K562 (cell line): ENCODE results near the gene NPPC. TPM values are rescaled to one million over a fixed set of nuclear protein-coding genes. Genes with fewer than 3 reads are reported as not detected.

ENCODE experiments used
- FUS ChIP-seq: fragments of 200-400 bp; formaldehyde crosslinking; optimal IDR thresholded peaks from 2 replicates; pipeline ENCODE3; 2017; ENCODE audit warnings: low read depth, low read length
- polyA plus RNA-seq, 8 experiments: library from polyadenylated mRNA; depleted of rRNA in 4 of 8; stranded (reverse) in 5 of 8; unstranded in 3 of 8; fragments of >200 nt; fragmentation: Nextera tagmentation in 2 of 8; fragmentation: Illumina TruSeq in 1 of 8; extraction: Ambion mirVana in 2 of 8; extraction: Trizol in 1 of 8; gene quantifications; 2 replicates each; pipeline versions ENCODE4 v1.2.1 to v1.2.3, GENCODE V29; 2011 to 2014; ENCODE audit warnings: inconsistent platforms in 1 of 8, missing spikeins in 1 of 8
- total RNA-seq, 7 experiments: library from RNA; depleted of rRNA in 6 of 7; stranded (reverse); fragments of >200 nt in 6 of 7; fragmentation: Illumina TruSeq in 2 of 7; extraction: Trizol in 2 of 7; gene quantifications; 2 replicates each; pipeline versions ENCODE4 v1.2.1 to v1.2.3, GENCODE V29; 2011 to 2021; ENCODE audit warnings: low replicate concordance in 1 of 7
- TF ChIP-seq, protein P1 (sequence below): sonication (generic); formaldehyde crosslinking; IDR thresholded peaks from 2 replicates; pipeline ENCODE4 v1.8.0; 2022; ENCODE audit warnings: mild to moderate bottlenecking, missing genetic modification reagents
- TF ChIP-seq, protein P2 (sequence below): IDR thresholded peaks from 2 replicates; pipeline ENCODE4 v1.6.1; 2011; ENCODE audit warnings: borderline replicate concordance, low read depth, mild to moderate bottlenecking, moderate library complexity, low read length; ENCODE audit not compliant: insufficient read depth, poor library complexity, severe bottlenecking

NPPC gene
- total and polyA plus RNA-seq, 9 of the 15 experiments (the other 6 are each of a cell fraction or from before 2014, with no cell fraction given) = not detected

DNA sequence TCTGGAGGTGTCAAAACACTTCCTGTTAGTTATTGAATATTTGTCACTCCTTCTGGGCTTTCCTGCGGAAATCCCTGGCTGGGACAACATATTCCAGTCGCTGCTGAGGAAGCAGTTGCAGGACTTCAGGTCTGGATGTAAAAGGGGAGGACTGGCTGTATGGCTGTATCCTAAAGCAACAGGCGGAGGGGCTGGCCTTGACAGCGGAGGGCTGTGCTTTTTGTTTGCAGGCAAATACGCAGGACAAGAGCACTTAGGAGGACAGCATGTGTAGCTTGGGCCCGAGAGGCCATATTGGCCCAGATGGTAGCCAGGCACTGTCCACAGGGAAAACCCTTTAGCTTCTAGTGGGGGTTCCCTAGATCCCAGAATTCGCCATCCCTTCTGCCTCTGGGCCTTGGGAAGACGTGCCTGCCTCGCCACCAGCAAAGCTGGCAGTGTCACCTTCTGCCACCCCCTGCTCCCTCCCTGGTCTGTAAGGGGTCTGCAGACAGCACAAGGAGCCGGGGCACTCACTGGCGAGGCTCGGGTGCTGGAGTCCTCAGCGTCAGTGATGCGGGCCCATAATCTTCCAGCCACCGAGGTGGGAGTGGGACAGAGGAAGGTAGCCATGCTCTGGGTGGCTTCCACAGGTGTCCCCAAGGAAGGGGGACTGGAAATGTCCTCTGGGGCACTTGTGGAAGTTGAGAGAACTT is 6.7 kb downstream of the NPPC start (continued):
- TF ChIP-seq, protein P1, sequence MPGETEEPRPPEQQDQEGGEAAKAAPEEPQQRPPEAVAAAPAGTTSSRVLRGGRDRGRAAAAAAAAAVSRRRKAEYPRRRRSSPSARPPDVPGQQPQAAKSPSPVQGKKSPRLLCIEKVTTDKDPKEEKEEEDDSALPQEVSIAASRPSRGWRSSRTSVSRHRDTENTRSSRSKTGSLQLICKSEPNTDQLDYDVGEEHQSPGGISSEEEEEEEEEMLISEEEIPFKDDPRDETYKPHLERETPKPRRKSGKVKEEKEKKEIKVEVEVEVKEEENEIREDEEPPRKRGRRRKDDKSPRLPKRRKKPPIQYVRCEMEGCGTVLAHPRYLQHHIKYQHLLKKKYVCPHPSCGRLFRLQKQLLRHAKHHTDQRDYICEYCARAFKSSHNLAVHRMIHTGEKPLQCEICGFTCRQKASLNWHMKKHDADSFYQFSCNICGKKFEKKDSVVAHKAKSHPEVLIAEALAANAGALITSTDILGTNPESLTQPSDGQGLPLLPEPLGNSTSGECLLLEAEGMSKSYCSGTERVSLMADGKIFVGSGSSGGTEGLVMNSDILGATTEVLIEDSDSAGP (CRISPR knock-in tag) = no peak
- TF ChIP-seq, protein P2, sequence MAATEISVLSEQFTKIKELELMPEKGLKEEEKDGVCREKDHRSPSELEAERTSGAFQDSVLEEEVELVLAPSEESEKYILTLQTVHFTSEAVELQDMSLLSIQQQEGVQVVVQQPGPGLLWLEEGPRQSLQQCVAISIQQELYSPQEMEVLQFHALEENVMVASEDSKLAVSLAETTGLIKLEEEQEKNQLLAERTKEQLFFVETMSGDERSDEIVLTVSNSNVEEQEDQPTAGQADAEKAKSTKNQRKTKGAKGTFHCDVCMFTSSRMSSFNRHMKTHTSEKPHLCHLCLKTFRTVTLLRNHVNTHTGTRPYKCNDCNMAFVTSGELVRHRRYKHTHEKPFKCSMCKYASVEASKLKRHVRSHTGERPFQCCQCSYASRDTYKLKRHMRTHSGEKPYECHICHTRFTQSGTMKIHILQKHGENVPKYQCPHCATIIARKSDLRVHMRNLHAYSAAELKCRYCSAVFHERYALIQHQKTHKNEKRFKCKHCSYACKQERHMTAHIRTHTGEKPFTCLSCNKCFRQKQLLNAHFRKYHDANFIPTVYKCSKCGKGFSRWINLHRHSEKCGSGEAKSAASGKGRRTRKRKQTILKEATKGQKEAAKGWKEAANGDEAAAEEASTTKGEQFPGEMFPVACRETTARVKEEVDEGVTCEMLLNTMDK = no peak
- TF ChIP-seq FUS = no peak
